Loucy (cell line): ENCODE results near the gene ATP11C.

Experiments
- CTCF ChIP-seq: fragments of 200-600 bp; sonication (generic); conservative IDR thresholded peaks from 2 replicates; pipeline ENCODE4 v1.5.1; 2014; ENCODE audit warnings: mild to moderate bottlenecking, antibody characterized with exemption, low read length
- EZH2phosphoT487 ChIP-seq: fragments of 200-600 bp; IDR thresholded peaks from 2 replicates; pipeline ENCODE4 v1.6.1; 2018; ENCODE audit warnings: antibody characterized with exemption, mild to moderate bottlenecking, moderate library complexity, borderline replicate concordance

DNA sequence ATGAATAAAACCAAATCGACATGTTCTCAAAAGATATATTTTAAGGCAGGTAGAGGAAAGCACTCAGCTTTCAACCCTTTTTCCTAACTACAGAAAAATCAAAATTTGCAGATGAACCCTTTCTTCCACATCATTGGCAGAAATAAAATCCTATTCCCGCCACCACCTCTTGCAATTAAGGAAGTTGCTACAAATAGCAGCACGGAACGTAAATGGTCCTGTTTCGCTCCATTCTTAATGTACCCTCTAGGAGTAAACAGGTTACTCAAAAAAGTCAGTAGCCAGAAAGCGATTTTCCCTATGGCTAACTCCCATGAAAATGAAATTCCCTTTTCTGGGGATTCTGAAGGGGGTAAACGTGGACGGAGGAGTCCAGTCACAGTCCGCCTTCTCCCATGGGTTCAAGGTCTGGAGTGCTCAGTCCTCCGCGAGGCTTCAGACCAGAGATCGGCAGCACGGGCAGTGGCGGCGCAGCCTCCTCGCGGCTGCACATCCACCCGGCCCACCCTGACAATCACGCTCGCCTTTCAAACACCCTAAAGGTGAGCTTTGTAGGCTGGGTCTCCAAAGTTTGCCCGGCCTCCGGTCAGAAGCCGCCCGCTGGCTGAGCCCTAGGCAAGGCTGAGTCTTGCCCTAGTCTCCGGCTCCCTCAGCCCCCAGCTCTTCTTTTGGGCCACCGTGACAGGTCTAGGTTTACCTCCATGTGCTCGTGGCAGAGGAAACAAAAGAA is 1.8 kb downstream of the ATP11C start:
- TF ChIP-seq CTCF = no peak
- no peak for TF ChIP-seq EZH2phosphoT487
